ENCODE measurements around the gene CDH4.
A peak's percentile ranks its signal among the peaks of the same experiment; 100 is the strongest.

Gene CDH4

DNA sequence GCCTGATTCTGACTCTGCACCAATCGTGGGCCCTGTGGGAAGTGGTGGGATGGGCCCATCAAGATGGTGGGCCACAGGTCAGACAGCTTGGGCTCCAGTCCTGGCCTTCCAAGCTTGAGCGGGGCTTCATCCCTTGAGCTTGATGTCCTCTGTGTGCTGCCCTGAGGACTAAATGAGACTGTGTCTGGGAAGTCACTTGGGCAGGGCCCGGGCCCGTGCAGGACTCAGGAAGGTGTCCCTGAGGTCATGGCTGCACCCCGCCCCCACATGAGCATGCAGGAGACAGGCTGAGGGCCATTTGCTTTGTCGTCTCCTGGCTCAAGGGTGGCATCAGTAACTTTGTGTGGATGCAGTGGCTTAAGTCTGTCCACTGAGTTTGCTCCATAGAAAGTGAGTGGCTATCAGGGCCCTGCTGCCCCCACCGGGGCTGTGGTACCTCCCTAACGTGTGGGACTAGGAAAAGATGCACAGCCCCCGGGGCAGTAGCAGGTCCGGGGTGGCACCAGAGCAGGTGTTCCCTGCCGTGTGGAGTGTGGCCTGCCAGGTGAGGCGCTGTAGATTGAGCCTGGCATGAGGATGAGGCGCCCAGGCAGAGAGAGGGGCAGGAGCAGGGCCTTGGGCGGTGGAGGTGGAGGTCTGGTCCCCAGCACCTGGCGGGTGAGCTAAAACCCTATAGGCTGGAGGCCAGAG is 515.0 kb downstream of the CDH4 start:
- peak; percentile 42 for DNase-seq (ENCODE audit: low spot score)

GRCh38 chr20:61767761-61768494 is 515.9 kb downstream of the CDH4 start:
- DNase-seq (ENCODE audit: low spot score): peak; percentile 34

DNA sequence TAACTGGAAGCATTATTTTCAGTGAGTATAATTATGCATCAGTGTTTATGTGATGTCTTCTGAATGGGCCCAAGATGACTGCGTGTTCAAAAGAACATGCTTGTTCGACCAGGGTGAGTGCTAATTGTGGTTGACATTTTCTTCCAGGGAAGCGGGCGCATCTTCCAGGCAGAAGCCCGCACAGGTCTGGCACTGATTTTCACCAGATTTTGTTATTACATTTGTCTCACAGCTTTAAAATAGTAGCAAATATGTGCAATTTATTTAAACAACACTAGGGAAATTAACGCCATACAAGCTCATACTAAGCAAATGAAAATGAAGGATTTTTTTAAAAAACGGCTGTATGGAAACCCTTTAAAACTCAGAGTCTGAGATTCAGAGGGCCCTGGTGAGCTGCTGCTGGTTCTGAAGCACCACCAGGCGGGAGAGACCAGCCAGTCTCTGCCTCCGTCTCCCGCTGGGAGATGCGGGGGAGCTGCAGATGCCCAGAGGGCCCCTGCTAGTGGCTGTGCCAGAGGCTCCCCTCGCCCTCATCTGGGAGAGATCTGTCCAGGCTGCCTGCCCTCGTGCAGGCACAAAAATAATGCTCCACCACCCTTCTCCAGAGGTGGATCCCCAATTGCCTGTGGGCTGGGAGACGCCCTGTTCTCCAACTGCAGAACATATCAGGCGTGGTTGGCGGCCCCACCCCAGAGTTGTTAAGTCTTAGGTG is 516.7 kb downstream of the CDH4 start:
- peak; percentile 41 for DNase-seq (ENCODE audit: low spot score)

DNA sequence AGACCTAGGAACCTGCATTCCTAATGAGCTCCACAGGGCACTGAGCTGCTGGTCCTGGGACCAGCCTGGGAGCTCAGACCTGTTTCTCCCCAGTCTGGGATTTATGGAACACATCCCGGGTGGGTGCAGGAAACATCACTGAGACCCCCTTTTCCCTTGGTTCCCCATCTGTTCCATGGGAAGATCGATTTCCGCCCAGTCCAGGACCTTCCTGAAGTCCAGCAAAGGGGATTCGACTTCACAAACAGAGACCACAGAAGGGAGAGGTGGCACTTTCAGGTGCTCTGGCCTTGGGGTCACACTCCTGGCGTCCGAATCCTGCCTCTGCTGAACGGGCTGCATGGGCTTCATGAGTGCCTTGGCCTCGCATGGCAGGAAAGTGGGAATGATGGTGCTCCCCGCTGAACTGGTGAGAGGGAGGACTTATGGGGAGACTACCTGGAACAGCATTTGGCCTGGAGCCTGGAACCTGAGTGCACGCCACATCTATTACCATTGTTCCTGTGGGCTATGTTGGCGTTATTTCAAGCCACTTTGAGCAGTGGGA is 517.3 kb downstream of the CDH4 start:
- DNase-seq (ENCODE audit: low spot score): peak; percentile 55

- peak; percentile 57 for DNase-seq (ENCODE audit: low spot score)
These were observed 518.1 kb downstream of the CDH4 start for GRCh38 chr20:61770113-61770585.

DNA sequence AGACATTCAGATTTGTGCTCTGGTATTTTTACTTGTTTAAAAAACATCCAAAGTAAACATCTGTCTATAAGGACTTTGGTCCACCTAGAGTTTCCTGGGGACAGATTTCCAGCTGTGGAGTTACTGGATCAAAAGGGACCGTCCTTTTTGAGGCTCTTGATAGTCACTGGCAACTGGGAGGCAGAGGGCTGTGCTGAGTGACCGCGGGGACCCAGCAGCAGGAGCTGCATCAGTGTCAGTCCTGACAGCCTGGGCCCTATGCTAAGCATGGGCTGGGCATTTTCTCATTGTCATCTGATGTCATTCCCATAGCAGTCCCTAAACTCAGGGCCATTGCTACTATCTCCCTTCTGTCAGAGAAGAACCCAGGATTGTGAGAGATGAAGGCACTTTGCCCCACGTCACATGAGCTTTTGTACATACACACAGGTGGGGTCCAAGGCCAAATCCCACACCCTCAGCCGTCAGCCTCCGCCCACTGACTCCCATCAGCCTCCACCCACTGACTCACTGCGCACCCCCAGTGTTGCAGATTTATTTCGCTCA is 519.8 kb downstream of the CDH4 start:
- DNase-seq (ENCODE audit: low spot score): no peak

GRCh38 chr20:61772828-61773631 is 521.0 kb downstream of the CDH4 start:
- peak; percentile 44 for DNase-seq (ENCODE audit: low spot score)

GRCh38 chr20:61773926-61774587 is 522.0 kb downstream of the CDH4 start:
- no peak for DNase-seq (ENCODE audit: low spot score)

GRCh38 chr20:61775423-61775822 is 523.4 kb downstream of the CDH4 start:
- no peak for DNase-seq (ENCODE audit: low spot score)

DNA sequence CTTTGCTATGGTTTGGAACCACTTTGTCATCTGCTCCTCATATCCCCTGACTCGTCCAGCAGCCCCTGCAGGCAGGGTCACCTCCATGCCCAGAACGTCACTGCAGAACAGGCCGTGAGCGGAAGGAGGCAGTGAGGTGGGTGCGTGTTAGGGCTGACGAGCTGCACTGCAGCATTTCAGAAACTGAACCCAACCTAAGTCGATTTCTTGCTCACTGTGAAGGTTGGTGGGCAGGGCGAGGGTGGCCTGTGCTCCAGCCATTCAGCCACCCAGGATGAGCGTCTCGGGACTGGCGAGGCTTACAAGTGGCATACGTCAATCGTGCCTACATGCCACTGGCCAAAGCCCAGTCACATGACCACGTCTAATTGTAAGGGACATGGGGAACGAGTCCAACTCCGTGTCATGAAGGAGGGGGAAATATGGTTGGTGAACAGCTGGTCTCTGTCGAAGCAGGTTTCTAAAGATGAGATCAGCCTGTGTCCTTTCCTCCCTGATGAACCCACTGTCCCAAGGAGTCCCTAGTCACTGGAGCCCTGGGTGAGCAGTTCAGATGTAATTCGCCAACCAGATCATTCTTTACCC is 524.5 kb downstream of the CDH4 start:
- no peak for DNase-seq (ENCODE audit: low spot score)

DNA sequence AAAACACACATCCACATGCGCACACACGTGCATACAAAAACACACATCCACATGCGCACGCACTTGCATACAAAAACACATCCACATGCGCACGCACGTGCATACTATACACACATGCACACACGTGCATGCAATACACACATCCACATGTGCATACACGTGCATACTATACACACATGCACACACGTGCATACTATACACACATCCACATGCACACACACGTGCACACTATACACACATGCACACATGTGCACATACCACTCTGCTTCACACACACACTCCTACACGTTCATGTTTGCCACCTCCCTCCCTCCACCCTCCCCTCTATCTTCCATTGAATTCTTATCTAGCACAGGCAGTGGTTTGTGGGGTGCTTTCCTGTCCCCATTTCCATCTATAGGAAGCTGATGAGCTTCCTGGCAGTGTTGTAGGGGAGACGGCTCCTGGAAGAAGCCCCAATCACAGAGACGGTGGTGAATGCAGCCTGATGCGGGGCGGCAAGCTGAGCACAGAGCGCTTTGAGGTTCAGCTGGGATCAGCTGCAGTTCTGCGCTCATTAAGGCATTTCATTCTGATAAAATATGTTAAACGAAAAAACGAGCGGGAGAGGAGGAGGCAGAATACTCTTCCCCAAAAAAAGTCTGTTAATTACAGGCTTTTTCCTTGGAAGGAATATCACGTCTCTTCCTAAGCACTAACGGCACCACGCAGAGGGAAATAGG is 525.9 kb downstream of the CDH4 start:
- DNase-seq (ENCODE audit: low spot score): no peak

- no peak for DNase-seq (ENCODE audit: low spot score)
These were observed 526.4 kb downstream of the CDH4 start for GRCh38 chr20:61778495-61778863.

DNA sequence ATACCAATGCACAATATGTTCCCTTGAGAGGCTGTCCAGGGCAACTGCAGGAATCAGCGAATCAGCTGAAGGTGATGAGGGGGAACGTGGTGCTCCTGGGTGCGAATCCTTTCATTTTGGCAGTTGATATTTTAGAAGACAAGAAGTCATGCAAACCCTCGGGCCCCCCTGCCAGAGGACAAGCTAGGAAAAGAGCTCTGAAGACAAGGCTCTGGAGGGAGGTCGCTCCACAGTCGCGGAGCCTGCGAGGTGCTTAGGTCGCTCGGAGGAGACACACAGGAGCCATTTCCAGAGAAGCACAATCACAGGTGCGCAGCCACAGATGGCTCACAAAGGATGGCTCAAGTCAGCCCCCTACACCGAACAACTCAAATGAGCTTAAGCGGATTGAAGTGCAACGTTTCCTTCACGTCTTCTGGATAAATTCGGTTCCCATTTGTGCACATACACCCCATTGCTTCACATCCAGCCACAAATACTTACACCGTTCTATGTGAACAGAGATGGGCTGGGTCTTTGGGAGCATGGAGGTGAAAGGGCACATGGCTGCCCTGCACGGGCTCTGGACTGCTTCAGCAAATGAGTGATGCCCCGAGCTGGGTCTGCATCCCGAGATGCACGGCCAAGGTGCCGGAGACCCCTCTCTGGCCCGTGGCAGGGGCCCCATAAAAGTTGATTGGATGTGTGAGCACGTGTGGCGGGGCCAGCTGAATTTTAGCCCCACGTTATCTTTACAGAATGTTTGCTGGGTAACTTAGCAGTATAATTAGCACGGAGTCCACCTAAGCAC is 527.3 kb downstream of the CDH4 start:
- no peak for DNase-seq (ENCODE audit: low spot score)

DNA sequence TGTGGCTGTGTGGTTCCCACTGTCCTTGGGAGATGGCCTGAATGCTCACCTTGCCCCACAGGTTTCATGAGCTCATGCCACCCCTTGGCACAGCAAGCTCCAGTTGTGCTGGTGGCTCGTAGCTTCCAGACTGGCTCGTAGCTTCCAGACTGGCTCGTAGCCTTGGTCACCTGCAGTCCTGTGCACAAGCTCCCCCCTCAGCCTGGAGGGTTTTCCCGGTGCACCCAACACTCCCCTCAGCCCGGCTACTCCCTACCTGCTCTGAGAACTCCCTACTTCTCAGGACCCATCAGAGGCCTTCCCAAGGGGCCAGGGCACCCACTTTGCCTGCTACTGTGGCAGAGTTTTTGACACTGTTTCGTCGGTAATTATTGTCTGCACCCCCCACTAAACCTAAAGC is 528.0 kb downstream of the CDH4 start:
- no peak for DNase-seq (ENCODE audit: low spot score)

DNA sequence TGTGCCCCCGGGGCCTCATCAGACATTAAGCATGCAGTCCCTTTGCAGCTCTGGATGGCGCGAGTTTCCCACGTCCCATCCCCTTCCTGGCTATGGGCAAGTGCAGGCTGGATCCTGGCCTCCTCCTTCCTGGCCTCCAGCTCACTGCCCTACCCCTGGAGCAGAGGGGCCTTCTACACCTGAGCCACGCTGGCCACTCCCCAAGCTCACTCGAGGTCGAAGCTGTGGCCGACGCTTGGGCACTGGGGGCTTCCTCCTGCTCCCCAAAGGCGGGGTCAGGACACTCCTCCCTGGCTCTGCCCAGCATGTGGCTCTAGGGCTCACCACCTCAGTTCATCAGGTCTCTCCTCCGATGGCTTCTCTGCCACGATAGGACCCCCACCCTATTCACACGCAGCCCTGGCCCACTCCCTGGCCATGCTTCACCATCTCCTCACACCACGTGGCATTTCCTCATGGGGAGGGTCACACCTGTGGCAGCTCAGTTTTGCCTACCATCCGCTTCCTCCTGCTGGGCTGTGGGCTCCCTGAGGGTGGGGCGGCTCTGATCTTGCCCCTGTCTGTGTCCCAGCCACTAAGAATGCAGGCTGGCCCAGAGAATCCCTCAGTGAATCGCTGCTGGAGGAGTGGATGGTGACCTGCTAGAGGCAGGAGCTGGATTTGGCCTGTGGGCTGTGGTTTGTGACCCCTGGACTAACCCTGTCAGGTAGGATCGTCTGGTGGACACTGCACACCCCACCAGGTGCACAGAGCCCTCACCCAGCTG is 532.9 kb downstream of the CDH4 start:
- DNase-seq (ENCODE audit: low spot score): no peak

DNA sequence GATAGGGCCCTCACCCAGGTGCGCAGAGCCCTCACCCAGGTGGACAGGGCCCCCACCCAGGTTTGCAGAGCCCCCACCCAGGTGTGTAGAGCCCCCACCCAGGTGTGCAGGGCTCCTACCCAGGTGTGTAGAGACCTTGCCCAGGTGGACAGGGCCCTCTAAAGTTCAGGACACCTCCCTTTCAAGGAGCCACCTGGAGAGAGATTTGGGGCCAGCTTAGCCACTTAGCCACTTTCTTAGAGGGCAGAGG is 533.4 kb downstream of the CDH4 start:
- DNase-seq (ENCODE audit: low spot score): no peak

DNA sequence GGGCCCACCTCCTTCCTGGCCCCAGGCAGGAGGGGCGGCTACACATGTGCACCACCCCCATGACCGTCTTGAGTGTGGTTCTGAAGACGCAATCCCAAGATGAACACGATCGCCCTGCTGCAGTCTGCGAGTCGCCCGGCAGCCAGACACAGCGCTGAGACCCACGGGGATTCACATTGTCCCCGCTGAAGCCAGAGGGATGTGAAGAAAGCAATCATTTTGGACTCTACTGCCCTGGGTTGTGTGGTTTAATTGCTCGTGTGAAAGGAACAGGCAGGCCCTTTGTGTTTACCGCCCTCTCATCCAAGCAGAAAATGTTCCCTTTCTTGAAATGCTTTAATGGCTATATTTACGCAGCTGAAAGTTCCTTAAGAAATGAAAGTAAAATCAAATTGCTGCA is 534.2 kb downstream of the CDH4 start:
- no peak for DNase-seq (ENCODE audit: low spot score)

GRCh38 chr20:61788343-61788742 is 536.3 kb downstream of the CDH4 start:
- DNase-seq (ENCODE audit: low spot score): no peak

DNA sequence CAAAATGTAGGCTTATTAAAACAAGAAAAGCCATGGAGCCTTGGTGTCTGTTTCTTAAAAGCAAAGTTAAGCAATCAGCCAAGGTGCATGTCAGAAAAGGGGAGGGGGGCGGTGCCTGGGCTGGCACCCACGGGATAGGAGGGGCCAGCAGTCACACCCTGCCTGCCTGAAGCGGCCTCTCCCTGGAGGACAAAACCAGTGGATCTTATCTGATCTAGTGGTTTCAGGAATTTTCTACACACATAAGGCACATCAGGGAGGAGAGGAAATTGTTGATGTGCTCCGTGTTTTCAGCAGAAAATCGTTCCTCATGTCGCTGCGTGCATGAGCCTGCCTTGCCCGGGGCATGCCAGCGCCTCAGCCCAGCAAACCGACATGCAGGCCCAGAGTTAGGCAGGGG is 537.3 kb downstream of the CDH4 start:
- DNase-seq (ENCODE audit: low spot score): no peak

Data from left forelimb (tissue), 1 donor.